ENCODE measurements around the gene CAPSL. TPM values are rescaled to one million over a fixed set of nuclear protein-coding genes. Genes with fewer than 3 reads are reported as not detected.
"Not testable (repeated sequence)": the region's sequence is repeated elsewhere in the genome, so short reads cannot be mapped to it uniquely, and the experiment has no call there.

CAPSL gene
- total RNA-seq, 1 donor from 2014 or later, result not detected

- H3K27ac ChIP-seq, result no peak overlapping the region
- DNase-seq (ENCODE audit: extremely low spot score in 2 of 2), result no peak
- no peaks in the 10 kb centered on the region for H3K4me1 ChIP-seq
- H3K27me3 ChIP-seq, result no peaks in the 10 kb centered on the region
- intact Hi-C loops (cut with DNase I), result no loop called here
- peak overlapping the region in 1 of 2 donors; percentile 16 for H3K4me3 ChIP-seq
- no peaks in the 10 kb centered on the region for H3K9me3 ChIP-seq
- no peaks in the 10 kb centered on the region for H3K36me3 ChIP-seq
- TF ChIP-seq CTCF (IDR thresholded peaks at IDR 0.05) (no peak), POLR2AphosphoS5 (IDR thresholded peaks at IDR 0.05; ENCODE audit: insufficient read depth in 1 of 2, low read depth in 1 of 2) (no peak), POLR2A (IDR thresholded peaks at IDR 0.05) (no peak)
Observed at GRCh38 chr5:35860686-35861085, 77.7 kb downstream of the CAPSL start.

GRCh38 chr5:35859101-35859661 is 79.2 kb downstream of the CAPSL start:
- Histone ChIP-seq H3K27ac (no peak overlapping the region), H3K4me1 (peaks cover 7% of the 10 kb centered on the region), H3K4me3 (peak overlapping the region in 1 of 2 donors; percentile 16), H3K9me3 (no peaks in the 10 kb centered on the region), H3K36me3 (no peaks in the 10 kb centered on the region), H3K27me3 (no peaks in the 10 kb centered on the region)
- TF ChIP-seq POLR2A (IDR thresholded peaks at IDR 0.05), result no peak
- TF ChIP-seq POLR2AphosphoS5 (IDR thresholded peaks at IDR 0.05; ENCODE audit: insufficient read depth in 1 of 2, low read depth in 1 of 2), result no peak
- TF ChIP-seq CTCF (IDR thresholded peaks at IDR 0.05), result no peak
- intact Hi-C loops (cut with DNase I), result no loop called here
- DNase-seq (ENCODE audit: extremely low spot score in 2 of 2), result no peak

- no peak for DNase-seq (ENCODE audit: extremely low spot score in 2 of 2)
- Histone ChIP-seq H3K27me3 (no peaks in the 10 kb centered on the region), H3K9me3 (no peaks in the 10 kb centered on the region), H3K4me1 (peaks cover 19% of the 10 kb centered on the region), H3K4me3 (peak overlapping the region in 1 of 2 donors; percentile 16), H3K36me3 (no peaks in the 10 kb centered on the region), H3K27ac (no peak overlapping the region)
- TF ChIP-seq CTCF (IDR thresholded peaks at IDR 0.05) (no peak), POLR2A (IDR thresholded peaks at IDR 0.05) (no peak), POLR2AphosphoS5 (IDR thresholded peaks at IDR 0.05; ENCODE audit: insufficient read depth in 1 of 2, low read depth in 1 of 2) (no peak)
- intact Hi-C loops (cut with DNase I), result no loop called here
Observed at GRCh38 chr5:35857606-35858205, 80.7 kb downstream of the CAPSL start.

GRCh38 chr5:35856765-35857351 is 81.6 kb downstream of the CAPSL start, which contains the start of gene IL7R:
TSS of gene IL7R (plus strand) at chr5:35856891. CDS start at chr5:35856978, 87 bp downstream.
- intact Hi-C loops (cut with DNase I), result no loop called here
- H3K27ac ChIP-seq, result peak within 1 kb of the TSS; percentile 20
- no peak for TF ChIP-seq POLR2A (IDR thresholded peaks at IDR 0.05)
- no peak for TF ChIP-seq CTCF (IDR thresholded peaks at IDR 0.05)
- TF ChIP-seq POLR2AphosphoS5 (IDR thresholded peaks at IDR 0.05; ENCODE audit: insufficient read depth in 1 of 2, low read depth in 1 of 2), result no peak
- H3K4me3 ChIP-seq, result peak within 1 kb of the TSS in 1 of 2 donors; percentile 16
- peaks cover 27% of the 10 kb centered on the region for H3K4me1 ChIP-seq
- H3K27me3 ChIP-seq, result no peaks in the 10 kb centered on the region
- DNase-seq (ENCODE audit: extremely low spot score in 2 of 2), result no peak
- H3K9me3 ChIP-seq, result no peaks in the 10 kb centered on the region
- no peaks in the 10 kb centered on the region for H3K36me3 ChIP-seq

- H3K4me3 ChIP-seq; intact Hi-C loops (cut with DNase I); H3K9me3 ChIP-seq; H3K27me3 ChIP-seq; H3K36me3 ChIP-seq; DNase-seq (ENCODE audit: extremely low spot score in 2 of 2): not testable (repeated sequence)
- Histone ChIP-seq H3K4me1 (peaks cover 33% of the 10 kb centered on the region), H3K27ac (peak overlapping the region; percentile 20)
Observed at GRCh38 chr5:35856186-35856764, 82.1 kb downstream of the CAPSL start.
